SU-DHL-6 (cell line): ENCODE data around the gene DCAKD.

Experiments used
- EZH2phosphoT487 ChIP-seq: fragments of 200-600 bp; sonication (generic), shearing (Covaris generic); conservative IDR thresholded peaks from 2 replicates; pipeline ENCODE4 v1.6.1; 2018; ENCODE audit warnings: mild to moderate bottlenecking, antibody characterized with exemption, low read length, moderate library complexity, mixed read lengths
- TF ChIP-seq, protein P1 (sequence below): fragments of 200-600 bp; sonication (generic); IDR thresholded peaks from one replicate; pipeline ENCODE4 v1.5.1; 2017; ENCODE audit warnings: antibody characterized with exemption, mild to moderate bottlenecking, low read length, moderate library complexity; ENCODE audit not compliant: insufficient read depth, poor library complexity, severe bottlenecking

DNA sequence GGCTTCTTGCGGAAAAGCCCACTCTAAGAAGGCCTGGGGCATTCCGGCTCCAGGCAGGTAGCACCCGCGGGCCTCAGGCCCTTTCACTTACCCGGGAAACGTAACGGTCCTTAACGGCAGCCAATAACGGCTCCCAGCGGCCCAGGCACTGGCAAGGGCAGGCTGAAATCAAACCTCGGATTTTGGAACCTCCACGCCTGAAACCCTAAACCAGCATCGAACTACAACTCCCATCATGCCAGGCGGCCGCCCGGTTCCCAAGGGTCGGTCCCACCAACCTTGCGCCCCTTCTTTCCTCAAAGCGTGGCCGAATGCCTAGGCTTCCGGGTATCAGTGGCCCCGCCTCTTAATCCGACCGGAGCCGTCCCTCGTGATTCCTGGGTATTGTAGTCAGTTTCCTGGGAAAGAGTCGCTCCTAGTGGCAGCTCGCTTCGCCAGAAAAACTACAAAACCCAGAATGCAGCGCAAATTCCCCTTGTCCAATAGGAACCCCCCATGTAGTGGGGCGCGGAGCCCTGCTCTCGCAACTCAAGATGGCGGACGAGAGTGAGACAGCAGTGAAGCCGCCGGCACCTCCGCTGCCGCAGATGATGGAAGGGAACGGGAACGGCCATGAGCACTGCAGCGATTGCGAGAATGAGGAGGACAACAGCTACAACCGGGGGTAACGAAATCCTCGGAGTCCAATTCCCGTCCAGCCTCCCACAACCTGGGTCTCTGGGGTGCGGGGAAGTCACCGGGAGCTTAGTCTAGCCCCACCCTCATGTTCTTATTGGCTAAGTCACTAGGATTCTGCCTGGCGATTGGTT is 9.6 kb upstream of the DCAKD start, which contains the start of gene NMT1:
- TF ChIP-seq, protein P1, sequence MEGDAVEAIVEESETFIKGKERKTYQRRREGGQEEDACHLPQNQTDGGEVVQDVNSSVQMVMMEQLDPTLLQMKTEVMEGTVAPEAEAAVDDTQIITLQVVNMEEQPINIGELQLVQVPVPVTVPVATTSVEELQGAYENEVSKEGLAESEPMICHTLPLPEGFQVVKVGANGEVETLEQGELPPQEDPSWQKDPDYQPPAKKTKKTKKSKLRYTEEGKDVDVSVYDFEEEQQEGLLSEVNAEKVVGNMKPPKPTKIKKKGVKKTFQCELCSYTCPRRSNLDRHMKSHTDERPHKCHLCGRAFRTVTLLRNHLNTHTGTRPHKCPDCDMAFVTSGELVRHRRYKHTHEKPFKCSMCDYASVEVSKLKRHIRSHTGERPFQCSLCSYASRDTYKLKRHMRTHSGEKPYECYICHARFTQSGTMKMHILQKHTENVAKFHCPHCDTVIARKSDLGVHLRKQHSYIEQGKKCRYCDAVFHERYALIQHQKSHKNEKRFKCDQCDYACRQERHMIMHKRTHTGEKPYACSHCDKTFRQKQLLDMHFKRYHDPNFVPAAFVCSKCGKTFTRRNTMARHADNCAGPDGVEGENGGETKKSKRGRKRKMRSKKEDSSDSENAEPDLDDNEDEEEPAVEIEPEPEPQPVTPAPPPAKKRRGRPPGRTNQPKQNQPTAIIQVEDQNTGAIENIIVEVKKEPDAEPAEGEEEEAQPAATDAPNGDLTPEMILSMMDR: no peak
- no peak for TF ChIP-seq EZH2phosphoT487
